SJSA1 (cell line): ENCODE data around the gene CCDC51. TPM values are rescaled to one million over a fixed set of nuclear protein-coding genes. Genes with fewer than 3 reads are reported as not detected.
"Not testable (repeated sequence)": the region's sequence is repeated elsewhere in the genome, so short reads cannot be mapped to it uniquely, and the experiment has no call there.

Source experiments
- DNase-seq, 2 experiments: peaks; one replicate each; pipeline ENCODE4 v3.0.0-alpha.2; 2015 to 2020; ENCODE audit warnings: low spot score in 2 of 2, low read depth in 1 of 2
- H3K27ac ChIP-seq: fragments of 250-450 bp; sonication (Bioruptor Pico); 2 replicates; pipeline ENCODE4 v1.5.1; 2020; ENCODE audit warnings: mild to moderate bottlenecking, moderate library complexity
- H3K27me3 ChIP-seq: fragments of 250-450 bp; sonication (Bioruptor Pico); replicated peaks from 2 replicates; pipeline ENCODE4 v1.5.1; 2020; ENCODE audit warnings: mild to moderate bottlenecking, moderate library complexity
- H3K36me3 ChIP-seq: fragments of 250-450 bp; sonication (Bioruptor Pico); 2 replicates; pipeline ENCODE4 v1.5.1; 2020; ENCODE audit warnings: mild to moderate bottlenecking
- H3K4me1 ChIP-seq: fragments of 250-450 bp; sonication (Bioruptor Pico); replicated peaks from 2 replicates; pipeline ENCODE4 v1.6.1; 2021; ENCODE audit warnings: mild to moderate bottlenecking
- H3K4me3 ChIP-seq: fragments of 250-450 bp; sonication (Bioruptor Pico); 2 replicates; pipeline ENCODE4 v1.5.1; 2020; ENCODE audit warnings: mild to moderate bottlenecking
- H3K9me3 ChIP-seq: fragments of 250-450 bp; sonication (Bioruptor Pico); replicated peaks from 2 replicates; pipeline ENCODE4 v1.5.1; 2020; ENCODE audit warnings: mild to moderate bottlenecking
- total RNA-seq: library from RNA; depleted of rRNA; stranded (reverse); fragments of >200 nt; shearing (Covaris generic); gene quantifications from 2 replicates; pipeline ENCODE4 v1.2.3, GENCODE V29; 2014

Gene CCDC51
- total RNA-seq, 1 experiment from 2014 or later, result 15.9 TPM

DNA sequence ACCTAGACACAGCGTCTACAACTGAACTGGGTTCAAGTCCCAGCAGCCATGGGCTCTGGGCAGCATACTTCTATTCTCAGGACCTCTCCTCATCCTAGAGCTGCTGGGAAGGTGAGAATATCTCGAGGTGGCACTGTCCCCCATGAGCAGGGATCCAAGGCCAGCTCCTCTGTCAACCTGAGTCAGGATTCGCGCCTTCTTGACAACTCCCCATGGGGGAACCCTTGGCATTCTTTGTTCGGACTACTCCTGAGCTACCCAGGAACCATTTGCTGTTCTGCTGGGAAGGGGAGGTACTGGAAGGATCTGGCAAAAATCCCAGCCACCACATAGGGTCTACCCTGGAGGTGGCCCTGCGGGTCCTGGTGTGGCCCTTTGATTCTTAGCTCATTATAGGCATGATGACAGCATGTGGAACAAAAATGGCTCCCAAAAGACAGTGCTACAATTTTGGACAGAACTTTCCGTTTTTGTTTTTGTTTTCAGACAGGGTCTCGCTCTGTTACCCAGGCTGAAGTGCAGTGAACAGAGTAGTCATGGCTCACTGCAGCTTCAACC, 32.3 kb downstream of the CCDC51 start:
- no peaks in the 10 kb centered on the region for H3K36me3 ChIP-seq
- no peaks in the 10 kb centered on the region for H3K27me3 ChIP-seq
- H3K4me1 ChIP-seq, result 0 out of 2 replicates have a peak, but pooled peaks cover 1% of the 10 kb centered on the region
- no peaks in the 10 kb centered on the region for H3K9me3 ChIP-seq
- no peak overlapping the region for H3K4me3 ChIP-seq
- H3K27ac ChIP-seq, result no peak overlapping the region
- peak in 1 of 2 experiments; percentile 36 for DNase-seq

DNA sequence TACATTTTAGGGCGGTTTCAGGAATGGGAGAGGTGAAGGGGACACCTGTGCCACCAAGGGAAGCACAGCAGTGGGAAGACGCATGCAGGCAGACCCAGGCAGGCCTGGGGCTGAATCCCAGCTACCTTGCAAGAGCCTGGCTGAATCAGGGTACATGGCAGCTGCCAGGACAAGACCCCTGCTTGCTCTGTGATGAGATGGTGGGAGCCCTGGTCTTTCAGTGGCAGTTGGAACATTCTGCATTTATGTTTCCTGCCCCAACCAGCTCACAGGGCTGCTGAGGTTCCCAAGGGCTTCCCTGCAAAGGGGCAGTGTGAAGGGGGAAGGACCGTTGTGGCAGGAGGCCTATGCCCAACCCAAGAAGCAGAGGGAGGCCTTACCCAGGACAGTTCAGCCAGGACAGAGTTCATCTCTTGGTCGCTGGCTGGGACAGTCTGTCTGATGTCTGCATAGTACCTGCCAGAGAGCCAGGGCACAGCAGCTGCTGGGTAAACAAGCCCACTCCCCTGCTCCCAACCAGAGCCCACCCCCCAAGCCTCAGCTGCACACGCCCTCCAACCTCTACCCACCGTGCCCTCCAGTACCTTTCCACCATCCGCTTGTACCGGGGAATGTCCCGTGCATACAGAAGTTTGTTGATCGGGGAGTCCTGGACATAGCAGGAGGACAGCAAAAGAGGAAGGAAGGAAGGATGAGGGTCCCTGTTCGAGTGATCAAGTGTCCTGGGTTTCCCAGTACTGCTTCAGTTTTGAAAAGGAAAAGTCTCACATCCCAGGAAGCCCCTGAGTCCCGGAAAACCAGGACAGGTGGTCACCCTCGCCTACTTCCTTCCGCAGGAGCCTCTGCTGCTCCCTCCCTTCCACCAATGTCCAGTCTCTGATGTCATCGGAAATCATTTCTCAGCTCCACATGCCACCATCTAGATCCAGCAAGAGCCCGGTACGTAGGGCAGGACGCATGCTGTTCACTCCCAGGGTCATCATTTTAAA, 33.2 kb downstream of the CCDC51 start:
- Histone ChIP-seq H3K27ac (no peak overlapping the region), H3K27me3 (no peaks in the 10 kb centered on the region), H3K9me3 (no peaks in the 10 kb centered on the region), H3K36me3 (no peaks in the 10 kb centered on the region), H3K4me1 (peaks cover 10% of the 10 kb centered on the region), H3K4me3 (no peak overlapping the region)
- DNase-seq, result peak in 1 of 2 experiments; percentile 32

DNA sequence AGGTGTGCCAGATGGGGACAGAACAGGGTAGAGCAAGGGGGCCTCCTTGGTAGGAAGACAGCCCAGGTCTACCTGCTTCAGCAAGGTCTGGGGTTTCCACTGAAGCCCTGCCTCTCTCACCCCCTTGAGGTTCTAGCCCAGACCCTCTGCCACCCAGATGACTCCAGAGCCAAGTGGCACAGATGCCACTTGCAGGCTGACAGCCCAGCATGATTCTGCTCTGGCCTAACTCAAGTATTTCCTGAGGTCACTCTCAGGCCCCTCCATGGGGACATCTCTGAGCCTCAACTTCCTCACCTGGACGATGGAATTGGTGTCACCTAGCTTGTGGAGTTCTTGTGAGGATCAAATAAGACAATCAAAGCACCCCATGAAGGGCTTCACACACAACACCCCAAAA, 33.9 kb downstream of the CCDC51 start:
- H3K4me1 ChIP-seq, result peaks cover 13% of the 10 kb centered on the region
- H3K27me3 ChIP-seq, result no peaks in the 10 kb centered on the region
- H3K27ac ChIP-seq, result no peak overlapping the region
- H3K4me3 ChIP-seq, result no peak overlapping the region
- H3K9me3 ChIP-seq, result no peaks in the 10 kb centered on the region
- H3K36me3 ChIP-seq, result no peaks in the 10 kb centered on the region
- no peak for DNase-seq

DNA sequence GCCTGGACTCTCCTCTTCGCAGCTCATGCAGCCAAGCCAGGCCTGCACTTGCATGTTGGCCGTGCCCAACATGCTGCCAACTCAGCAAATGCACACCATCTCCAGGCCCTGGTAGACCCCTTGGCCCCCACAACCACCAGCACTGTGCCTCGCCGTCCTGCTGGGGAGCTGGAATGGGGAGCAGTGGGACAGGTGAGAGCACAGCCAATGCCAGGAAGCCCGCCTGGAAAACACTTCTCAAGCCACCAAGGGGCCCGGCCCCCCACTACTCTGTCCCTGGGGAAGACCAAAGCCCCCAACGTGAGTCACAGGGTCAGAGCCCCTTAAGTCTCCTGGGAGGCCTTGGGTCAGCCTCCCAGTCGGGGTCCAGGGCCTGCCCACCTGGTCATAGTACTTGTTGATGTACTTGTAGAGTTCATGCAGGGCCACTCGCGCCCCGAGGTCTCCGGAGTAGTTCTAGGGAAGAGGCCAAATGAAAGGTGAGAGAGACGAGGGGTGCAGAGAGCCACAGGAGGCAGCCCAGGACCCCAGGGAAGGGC, 34.5 kb downstream of the CCDC51 start:
- Histone ChIP-seq H3K36me3 (no peaks in the 10 kb centered on the region), H3K9me3 (no peaks in the 10 kb centered on the region), H3K4me1 (peaks cover 13% of the 10 kb centered on the region), H3K4me3 (no peak overlapping the region), H3K27ac (no peak overlapping the region), H3K27me3 (no peaks in the 10 kb centered on the region)
- DNase-seq, result peak in 1 of 2 experiments; percentile 34

DNA sequence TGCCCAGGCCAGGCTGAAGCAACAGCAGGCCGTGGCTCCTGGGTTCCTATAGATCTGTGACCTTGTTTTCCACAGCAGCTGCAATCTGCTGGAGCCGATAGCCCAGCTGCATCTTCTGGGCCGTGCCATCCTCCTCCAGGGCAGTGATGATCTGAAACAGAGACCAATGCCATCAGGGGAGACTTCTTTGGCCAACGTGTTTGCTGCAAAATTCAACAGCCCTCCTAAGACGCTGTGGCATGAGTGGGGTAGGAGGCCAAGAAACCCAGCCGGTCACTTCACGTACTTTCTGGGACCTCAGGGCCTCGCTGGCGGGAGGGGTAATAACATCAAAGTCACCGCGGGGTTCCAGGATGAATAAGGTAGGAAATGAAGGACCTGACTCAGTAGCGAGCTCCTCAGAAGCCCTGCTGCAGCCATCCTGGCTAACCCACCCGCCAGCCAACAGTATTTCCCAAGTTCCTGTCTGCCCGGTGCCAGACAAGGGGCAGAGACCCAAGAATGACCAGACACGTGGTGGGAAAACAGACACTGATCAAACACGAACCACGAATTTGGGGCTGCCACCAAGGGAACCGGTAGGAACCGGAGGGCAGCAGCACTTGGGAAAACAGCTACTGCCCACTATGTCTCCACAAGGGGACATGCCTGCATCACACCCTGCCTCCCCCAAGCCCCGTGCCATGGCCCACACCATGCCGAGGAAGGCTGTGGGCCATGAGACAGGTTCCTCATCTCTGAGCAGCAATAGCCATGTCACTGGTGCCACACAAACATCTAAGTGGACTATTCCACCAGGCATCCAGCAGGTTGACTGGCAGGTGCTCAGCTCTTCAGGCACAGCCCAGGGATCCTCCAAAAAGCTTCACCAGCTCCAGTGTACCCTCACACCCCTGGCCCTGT, 35.2 kb downstream of the CCDC51 start:
- Histone ChIP-seq H3K9me3 (no peaks in the 10 kb centered on the region), H3K27ac (no peak overlapping the region), H3K36me3 (no peaks in the 10 kb centered on the region), H3K27me3 (no peaks in the 10 kb centered on the region), H3K4me1 (peaks cover 13% of the 10 kb centered on the region), H3K4me3 (no peak overlapping the region)
- peak in 1 of 2 experiments; percentile 31 for DNase-seq

DNA sequence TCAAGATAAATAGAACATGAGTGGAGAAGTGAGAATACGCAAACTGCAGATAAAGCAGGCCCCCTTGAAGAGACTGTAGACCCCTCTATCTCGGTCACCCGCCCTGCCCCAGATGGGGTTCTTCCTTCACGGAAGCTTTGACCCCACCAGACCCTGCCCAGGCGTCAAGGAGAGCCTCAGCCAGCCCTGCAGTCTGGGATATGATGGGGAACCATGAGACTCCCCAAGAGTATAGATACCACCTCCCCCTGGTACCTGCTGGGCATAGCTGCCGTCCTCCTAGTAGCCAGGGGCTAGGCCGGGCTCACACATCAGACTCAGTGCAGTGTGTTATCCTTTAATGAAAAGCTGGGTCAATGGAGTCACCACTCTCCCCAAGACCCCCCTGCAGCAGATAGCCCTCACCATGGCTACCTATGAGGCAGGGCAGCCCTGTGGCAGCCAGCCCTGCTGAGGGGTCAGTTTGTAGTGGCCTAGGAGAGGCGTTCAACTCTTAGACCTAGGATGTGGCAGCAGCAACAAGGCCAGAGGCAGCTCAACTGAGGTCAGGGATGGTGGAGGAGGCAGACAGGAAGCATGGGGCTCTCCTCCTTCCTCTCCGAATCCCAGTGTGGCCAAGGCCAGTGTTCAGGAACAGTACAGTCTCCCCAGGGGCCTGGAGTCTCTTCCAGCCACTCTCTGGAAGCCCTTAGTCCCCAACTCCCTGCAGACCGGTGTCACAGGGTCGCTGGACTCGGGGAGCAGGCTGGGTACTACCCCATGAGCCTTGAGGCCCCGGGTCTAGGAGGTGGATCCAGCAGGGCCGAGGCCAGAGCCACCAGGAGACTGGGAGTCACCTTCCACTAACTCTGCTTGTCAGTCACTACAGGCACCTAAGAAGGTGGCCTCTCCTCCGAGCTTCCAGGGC, 36.1 kb downstream of the CCDC51 start:
- Histone ChIP-seq H3K27ac (no peak overlapping the region), H3K9me3 (no peaks in the 10 kb centered on the region), H3K27me3 (no peaks in the 10 kb centered on the region), H3K4me3 (no peak overlapping the region), H3K4me1 (peaks cover 13% of the 10 kb centered on the region), H3K36me3 (no peaks in the 10 kb centered on the region)
- no peak for DNase-seq

DNA sequence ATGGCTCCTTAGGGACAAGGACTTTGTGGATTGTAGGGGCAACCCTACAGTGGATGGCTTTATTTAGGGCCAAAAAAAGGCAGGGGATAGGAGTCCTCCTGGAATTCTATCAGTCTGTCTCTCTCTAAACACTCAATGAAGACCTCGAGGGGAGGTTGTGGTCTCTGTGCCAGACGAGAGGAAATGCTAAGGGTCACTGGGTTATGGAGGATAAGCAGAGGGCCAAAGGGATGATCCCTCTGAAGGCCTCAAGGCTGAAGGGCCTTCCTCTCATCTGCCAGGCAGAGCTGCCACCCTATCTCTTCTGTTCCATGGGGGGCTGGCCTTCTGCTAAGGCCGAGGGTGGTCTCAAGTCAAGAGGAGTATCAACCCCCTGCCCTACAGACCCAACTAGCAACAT, 37.0 kb downstream of the CCDC51 start:
- Histone ChIP-seq H3K9me3 (no peaks in the 10 kb centered on the region), H3K4me3 (no peak overlapping the region), H3K27ac (no peak overlapping the region), H3K36me3 (no peaks in the 10 kb centered on the region), H3K4me1 (peaks cover 13% of the 10 kb centered on the region), H3K27me3 (no peaks in the 10 kb centered on the region)
- DNase-seq, result no peak

DNA sequence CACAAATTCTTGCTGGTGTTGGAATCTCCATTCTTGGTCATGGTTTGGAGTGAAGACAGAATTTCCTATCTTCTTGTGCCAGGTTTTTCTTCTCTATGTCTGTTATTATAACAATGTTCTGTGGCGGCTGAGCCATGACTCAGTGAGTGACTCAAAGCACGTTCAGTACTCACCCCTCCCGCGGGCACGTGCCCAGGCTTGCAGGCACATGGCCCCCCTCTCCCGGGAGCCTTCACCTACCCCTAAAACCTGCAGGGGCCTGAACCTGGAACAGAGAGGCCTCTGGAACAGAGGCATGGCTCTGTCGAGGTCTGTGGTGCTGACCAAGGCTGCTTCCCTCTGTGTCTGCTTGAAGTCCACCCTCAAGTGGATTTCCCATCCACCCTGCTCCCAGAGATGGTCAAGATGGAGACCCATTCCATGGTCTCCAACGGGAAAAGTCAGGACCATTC, 37.6 kb downstream of the CCDC51 start:
- Histone ChIP-seq H3K36me3 (no peaks in the 10 kb centered on the region), H3K27me3 (no peaks in the 10 kb centered on the region), H3K9me3 (no peaks in the 10 kb centered on the region), H3K27ac (no peak overlapping the region), H3K4me3 (no peak overlapping the region), H3K4me1 (peaks cover 13% of the 10 kb centered on the region)
- peak; percentile 42 to 65 for DNase-seq

DNA sequence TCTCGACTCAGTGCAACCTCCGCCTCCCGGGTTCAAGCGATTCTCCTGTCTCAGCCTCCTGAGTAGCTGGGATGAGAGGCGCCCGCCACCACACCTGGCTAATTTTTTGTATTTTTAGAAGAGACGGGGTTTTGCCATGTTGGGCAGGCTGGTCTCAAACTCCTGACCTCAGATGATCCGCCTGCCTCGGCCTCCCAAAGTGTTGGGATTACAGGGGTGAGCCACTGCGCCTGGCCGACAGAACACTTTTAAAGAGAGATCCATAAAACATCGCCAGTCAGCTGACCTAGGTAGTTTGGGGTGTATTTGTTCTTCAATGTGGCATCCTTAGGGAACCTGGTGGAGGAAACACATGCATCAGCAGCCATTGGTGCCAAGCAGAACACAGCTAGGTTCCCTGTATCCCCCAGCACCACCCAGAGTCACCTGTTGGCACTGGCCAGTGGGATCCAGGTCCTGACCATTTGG, 38.5 kb downstream of the CCDC51 start:
- H3K4me3 ChIP-seq, H3K36me3 ChIP-seq, H3K27ac ChIP-seq, H3K9me3 ChIP-seq, DNase-seq, H3K27me3 ChIP-seq: not testable (repeated sequence)
- H3K4me1 ChIP-seq, result peaks cover 13% of the 10 kb centered on the region

DNA sequence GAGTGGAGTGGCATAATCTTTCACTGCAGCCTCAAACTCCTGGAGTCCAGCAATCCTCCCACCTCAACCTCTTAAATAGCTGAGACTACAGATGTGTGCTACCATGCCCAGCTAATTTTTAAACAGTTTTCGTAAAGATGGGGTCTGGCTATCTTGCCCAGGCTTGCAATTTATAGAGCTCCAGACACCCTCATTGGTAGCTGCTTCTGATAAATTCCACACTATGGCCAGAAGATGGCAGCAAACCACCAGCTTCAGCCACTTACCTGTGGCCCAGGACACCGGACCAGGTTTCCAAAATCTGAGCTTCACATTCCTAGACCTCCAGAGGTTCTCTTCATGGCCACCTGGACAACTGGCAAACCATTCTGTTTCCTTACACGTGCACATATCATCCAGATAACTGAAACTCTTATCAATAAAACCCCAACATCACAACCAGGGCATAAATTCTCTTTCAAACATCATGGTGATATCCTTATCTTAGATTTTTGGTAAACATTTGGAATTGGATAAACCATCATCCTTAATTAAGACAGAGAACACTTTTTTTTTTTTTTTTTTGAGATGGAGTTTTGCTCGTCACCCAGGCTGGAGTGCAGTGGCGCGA, 39.0 kb downstream of the CCDC51 start:
- Histone ChIP-seq H3K36me3 (no peaks in the 10 kb centered on the region), H3K4me1 (peaks cover 13% of the 10 kb centered on the region), H3K9me3 (no peaks in the 10 kb centered on the region), H3K27me3 (no peaks in the 10 kb centered on the region), H3K27ac (no peak overlapping the region), H3K4me3 (no peak overlapping the region)
- peak in 1 of 2 experiments; percentile 32 for DNase-seq

DNA sequence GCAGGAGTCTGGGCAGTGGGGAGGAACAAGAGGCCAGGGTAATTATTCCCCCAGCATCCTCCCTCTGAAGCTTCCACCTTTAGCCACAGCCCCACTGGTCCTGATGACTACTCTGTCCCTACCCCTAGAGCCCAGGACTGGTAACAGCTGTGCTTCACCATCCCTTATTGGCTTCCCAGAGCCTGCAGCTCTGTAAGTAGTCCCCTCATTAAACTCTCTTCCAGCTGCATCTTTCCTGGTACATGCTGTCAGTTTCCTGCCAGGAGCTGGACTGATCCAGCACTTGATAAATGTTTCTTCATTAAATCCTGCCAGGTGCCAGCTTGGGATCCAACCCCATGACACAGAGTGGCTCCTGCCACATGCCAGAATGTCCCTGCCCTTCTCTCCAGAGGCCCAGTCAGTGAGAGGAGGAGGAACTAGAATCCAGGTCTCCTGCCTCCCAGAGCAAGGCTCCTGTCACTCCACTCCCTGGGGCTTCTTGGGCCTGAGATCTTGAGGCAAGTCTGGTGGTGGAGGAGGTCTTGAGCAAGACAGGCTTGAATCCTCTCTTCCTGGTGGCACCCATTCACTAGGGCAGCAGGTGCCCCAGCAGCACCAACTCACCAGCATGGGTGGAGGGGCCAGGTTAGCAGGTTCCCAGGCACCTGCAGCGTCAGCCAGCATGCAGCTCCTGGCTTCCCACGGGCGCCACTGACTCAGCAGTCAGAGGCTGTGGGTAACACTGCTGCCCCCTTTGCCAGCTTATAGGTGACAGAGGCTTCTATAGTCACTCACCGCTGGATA, 40.3 kb downstream of the CCDC51 start:
- no peak for DNase-seq
- H3K27ac ChIP-seq, result no peak overlapping the region
- H3K9me3 ChIP-seq, result no peaks in the 10 kb centered on the region
- H3K4me3 ChIP-seq, result no peak overlapping the region
- no peaks in the 10 kb centered on the region for H3K36me3 ChIP-seq
- peaks cover 13% of the 10 kb centered on the region for H3K4me1 ChIP-seq
- H3K27me3 ChIP-seq, result 0 out of 2 replicates have a peak, but pooled peaks cover 8% of the 10 kb centered on the region
